GM18508 (cell line): ENCODE measurements around the gene TCF12.
"Not testable (repeated sequence)": the region's sequence is repeated elsewhere in the genome, so short reads cannot be mapped to it uniquely, and the experiment has no call there.

Experiments
- ATAC-seq: cut with Tn5 transposase; IDR thresholded peaks from one replicate; pipeline ENCODE4 v1.9.1; 2021; ENCODE audit warnings: moderate number of reproducible peaks; ENCODE audit not compliant: insufficient read depth, unreplicated experiment

The TCF12 gene

GRCh38 chr15:56972016-56972415, 53.6 kb downstream of the TCF12 start:
- no peak for ATAC-seq

DNA sequence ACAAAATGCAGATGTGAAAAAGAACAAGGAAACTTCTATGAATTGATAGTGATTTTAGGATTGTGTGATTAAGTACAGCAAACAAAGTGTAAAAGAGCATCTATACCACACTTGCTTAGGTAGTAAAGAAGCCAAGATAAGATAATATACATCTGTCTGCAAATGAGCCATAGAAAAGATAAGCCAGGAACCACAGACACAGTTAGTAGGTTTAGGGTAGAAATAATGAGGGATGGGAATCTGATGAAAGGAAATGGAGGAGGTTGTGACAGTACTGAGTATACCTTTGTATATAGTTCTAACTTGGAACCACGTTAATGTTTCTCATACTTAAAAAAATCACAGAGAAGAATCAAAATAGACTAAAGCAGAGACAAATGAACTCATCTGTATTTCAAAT, 54.0 kb downstream of the TCF12 start:
- no peak for ATAC-seq

- ATAC-seq: no peak
Observed at GRCh38 chr15:56973463-56973862, 55.0 kb downstream of the TCF12 start.

- no peak for ATAC-seq
Observed at GRCh38 chr15:56977232-56977631, 58.8 kb downstream of the TCF12 start.

DNA sequence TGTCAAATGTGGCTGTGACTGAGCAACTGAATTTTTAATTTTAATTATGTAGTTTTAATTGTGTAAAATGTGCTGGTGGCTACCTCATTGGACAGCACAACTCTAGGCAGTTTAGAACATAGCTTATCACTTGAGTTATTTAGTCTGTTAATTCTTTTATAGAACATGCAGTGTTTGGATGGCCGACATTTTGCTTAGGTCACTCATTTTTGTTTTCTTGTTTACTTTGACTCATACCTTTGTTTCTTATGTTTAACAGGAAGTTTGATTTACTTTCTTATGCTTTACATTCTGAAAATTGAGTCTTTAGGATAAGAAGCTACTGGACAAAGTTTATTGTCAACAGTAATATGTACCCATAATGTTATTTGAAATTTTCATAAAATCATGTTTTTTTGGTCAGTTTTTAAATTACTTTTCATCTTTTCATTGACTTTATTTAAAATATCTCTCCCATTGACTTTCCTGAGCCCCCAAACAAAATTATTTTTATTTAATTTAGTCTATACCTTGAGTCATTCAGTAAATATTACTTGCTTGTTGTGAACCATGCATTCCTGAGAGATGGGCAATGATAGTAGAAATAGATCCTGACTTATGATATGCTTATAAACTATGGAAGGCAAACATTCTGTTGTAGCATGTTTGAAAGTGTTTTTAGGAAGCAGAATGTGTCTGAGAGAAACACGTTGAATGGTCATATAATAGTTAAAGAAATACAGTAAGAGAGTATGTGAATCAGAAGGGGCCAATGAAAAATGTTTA, 60.6 kb downstream of the TCF12 start:
- ATAC-seq: no peak

DNA sequence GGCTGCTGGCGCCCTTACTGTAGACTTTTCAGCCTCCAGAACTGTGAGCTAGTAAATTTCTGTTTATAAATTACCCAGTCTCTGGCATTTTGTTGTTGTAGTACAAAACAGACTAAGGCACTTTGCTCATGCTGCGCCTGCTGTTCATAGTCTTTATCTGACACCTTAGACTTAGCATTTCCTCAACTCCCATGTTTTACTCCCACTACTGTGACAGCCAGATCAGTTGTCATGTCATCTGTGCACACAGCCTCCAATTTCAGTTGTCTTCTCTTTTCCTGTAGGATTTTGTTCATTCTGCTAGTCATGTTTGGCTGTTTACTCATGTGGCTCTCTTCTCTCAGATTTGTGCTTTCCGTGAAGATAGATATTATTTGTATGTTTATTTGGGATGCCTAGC, 62.0 kb downstream of the TCF12 start:
- no peak for ATAC-seq

GRCh38 chr15:56981160-56981559, 62.7 kb downstream of the TCF12 start:
- ATAC-seq: no peak

DNA sequence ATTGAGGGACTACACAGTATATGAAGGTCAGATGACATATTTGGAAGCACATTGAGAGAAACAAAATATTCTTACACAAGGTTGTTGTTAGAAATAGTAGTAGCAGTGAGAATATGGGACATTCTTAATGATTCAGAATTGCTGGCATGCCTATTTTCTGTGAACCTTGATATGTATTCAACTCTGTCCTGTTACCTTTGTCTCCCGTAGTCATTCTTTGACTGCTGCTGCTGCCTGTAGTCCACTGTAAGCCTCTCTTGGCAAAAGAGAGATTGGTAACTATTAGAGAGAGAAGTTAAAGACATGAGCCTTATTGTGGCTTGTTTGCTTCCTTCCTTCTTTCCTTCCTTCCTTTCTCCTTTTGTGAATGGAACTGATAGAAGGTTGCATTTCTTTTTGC, 64.5 kb downstream of the TCF12 start:
- no peak for ATAC-seq

- no peak for ATAC-seq
Observed at GRCh38 chr15:56984681-56985481, 66.4 kb downstream of the TCF12 start.

- no peak for ATAC-seq
Observed at GRCh38 chr15:56985856-56986255, 67.4 kb downstream of the TCF12 start.

GRCh38 chr15:56987286-56987685, 68.8 kb downstream of the TCF12 start:
- no peak for ATAC-seq

GRCh38 chr15:56988219-56988618, 69.8 kb downstream of the TCF12 start:
- no peak for ATAC-seq

GRCh38 chr15:56989411-56989924, 71.0 kb downstream of the TCF12 start:
- peak; percentile 54 for ATAC-seq

DNA sequence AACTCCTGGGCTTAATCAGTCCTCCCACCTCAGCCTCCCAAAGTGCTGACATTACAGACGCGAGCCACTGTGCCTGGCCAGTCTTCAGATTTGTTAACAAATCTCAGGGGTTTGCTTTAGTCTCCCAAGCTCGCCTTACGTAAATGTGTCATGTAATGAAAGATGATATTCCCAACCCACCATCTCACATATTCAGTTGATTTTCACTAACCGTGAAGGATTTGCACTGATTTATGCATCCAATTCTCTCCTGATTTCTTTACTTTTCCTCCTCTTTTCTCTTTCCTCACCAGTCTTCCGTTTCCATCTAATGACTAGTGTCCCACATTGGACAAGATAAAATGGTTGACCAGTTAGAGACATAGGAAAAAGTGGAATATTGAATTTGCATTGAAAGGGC, 72.6 kb downstream of the TCF12 start:
- no peak for ATAC-seq

DNA sequence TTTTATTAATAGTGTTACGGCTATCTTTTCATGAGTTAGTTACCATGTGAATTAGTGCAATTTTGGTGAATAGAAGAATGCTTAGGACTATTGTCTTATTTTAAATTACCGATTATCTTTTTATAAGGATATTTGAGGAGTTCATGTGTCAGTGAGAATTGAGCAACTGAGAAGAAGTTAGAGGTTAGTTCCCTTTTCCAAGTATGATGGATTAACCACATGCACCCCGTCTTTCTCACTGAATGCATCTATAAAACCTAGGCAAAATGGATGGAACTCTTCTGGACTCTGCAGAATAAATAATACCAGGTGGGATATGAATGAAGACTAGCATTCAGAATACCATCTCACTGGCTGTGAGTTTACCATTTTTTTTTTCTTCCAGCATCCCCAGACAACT, 74.3 kb downstream of the TCF12 start:
- ATAC-seq: no peak

- ATAC-seq: no peak
Observed at GRCh38 chr15:56994280-56994679, 75.8 kb downstream of the TCF12 start.

- ATAC-seq: no peak
Observed at GRCh38 chr15:56996093-56996492, 77.6 kb downstream of the TCF12 start.

DNA sequence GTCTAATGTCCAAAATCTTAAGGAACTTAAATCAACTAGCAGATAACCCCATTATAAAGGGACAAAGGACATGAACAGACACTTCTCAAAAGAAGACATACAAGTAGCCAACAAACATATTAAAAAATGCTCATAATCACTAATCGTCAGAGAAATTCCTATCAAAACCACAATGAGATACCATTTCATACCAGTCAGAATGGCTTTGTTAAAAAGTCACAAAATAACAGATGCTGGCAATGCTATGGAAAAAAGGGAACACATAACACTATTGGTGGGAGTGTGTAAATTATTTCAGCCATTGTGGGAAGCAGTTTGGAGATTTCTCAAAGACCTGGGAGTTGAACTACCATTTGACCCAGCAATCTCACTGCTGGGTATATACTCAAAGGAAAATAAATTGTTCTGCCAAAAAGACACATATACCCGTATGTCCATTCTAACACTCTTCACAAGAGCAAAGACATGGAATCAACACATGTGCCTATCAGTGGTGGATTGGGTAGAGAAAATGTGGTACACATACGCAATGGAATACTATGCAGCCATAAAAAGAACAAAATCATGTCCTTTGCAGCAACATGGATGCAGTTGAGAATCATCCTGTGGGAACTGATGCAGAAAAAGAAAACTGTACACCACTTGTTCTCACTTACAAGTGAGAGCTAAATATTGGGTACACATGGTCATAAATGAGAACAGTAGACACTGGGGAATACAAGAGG, 78.5 kb downstream of the TCF12 start:
- ATAC-seq: no peak

- ATAC-seq: no peak
Observed at GRCh38 chr15:57003418-57003817, 85.0 kb downstream of the TCF12 start.

DNA sequence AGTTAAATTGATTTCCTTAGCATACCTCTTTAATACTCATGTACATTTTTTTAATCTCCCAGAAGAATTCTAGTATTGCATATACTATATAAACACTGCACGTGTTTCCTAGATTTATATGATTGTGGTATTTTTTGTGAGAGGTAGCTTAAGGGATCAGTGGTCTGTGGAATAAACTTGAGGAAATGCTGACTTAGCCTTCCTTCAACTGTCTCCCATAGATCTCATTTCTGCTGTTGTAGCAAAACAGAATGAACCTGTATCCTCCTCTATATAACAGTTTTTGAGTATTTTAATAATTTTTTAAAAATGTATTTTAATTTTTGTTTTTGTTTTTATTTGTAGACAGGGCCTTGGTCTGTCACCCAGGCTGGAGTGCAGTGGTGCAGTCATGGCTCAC, 86.8 kb downstream of the TCF12 start:
- no peak for ATAC-seq

DNA sequence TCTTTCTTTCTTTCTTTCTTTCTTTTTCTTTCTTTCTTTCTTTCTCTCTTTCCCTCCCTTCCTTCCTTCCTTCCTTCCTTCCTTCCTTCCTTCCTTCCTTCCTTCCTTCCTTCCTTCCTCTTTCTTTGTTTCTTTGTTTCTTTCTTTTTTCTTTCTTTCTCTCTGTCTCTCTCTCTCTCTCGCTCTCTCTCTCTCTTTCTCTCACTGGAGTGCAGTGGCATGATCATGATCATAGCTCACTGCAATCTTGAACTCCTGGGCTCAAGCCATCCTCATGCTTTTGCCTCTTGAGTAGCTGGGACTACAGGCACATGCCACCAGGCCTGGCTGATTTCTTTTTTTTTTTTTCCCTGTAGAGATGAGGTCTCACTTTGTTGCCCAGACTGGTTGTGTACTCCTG, 89.4 kb downstream of the TCF12 start:
- ATAC-seq: not testable (repeated sequence)
